Smooth muscle cell (in vitro differentiated cells): ENCODE data around the gene MPPED1. TPM values are rescaled to one million over a fixed set of nuclear protein-coding genes. Genes with fewer than 3 reads are reported as not detected.

Source experiments
- DNase-seq: peaks from one replicate; lab custom pipeline; 2025; ENCODE audit not compliant: unreplicated experiment; lab: John Stamatoyannopoulos, UW
- H2AFZ ChIP-seq: fragments of 200-600 bp; sonication (generic); 2 replicates; pipeline ENCODE4 v1.6.0; 2016; ENCODE audit warnings: antibody characterized with exemption, low read depth, mild to moderate bottlenecking
- H3F3A ChIP-seq: fragments of 200-600 bp; sonication (generic); 2 replicates; pipeline ENCODE4 v1.6.0; 2017; ENCODE audit warnings: antibody characterized with exemption, low read depth
- H3K27ac ChIP-seq: fragments of 200-600 bp; sonication (generic); 2 replicates; pipeline ENCODE4 v1.5.1; 2016; ENCODE audit warnings: low read depth, mild to moderate bottlenecking
- H3K27me3 ChIP-seq: fragments of 200-600 bp; sonication (generic); 2 replicates; pipeline ENCODE4 v1.6.1; 2016; ENCODE audit warnings: low read depth, mild to moderate bottlenecking
- H3K36me3 ChIP-seq: fragments of 200-600 bp; sonication (generic); 2 replicates; pipeline ENCODE4 v1.5.1; 2016; ENCODE audit warnings: low read depth
- H3K4me1 ChIP-seq: fragments of 200-600 bp; sonication (generic); 2 replicates; pipeline ENCODE4 v1.5.1; 2016; ENCODE audit warnings: low read depth
- H3K4me2 ChIP-seq: fragments of 200-600 bp; sonication (generic); 2 replicates; pipeline ENCODE4 v1.6.0; 2016; ENCODE audit warnings: mild to moderate bottlenecking
- H3K4me3 ChIP-seq: fragments of 200-600 bp; sonication (generic); 2 replicates; pipeline ENCODE4 v1.5.1; 2016; ENCODE audit warnings: mild to moderate bottlenecking
- H3K79me2 ChIP-seq: fragments of 200-600 bp; sonication (generic); 2 replicates; pipeline ENCODE4 v1.6.0; 2016; ENCODE audit warnings: low read depth, mild to moderate bottlenecking
- H3K9ac ChIP-seq: fragments of 200-600 bp; sonication (generic); 2 replicates; pipeline ENCODE4 v1.6.0; 2016; ENCODE audit warnings: low read depth
- H3K9me3 ChIP-seq: fragments of 200-600 bp; sonication (generic); replicated peaks from 2 replicates; pipeline ENCODE4 v1.5.1; 2016; ENCODE audit warnings: low read depth
- H4K20me1 ChIP-seq: fragments of 200-600 bp; sonication (generic); 2 replicates; pipeline ENCODE4 v1.6.0; 2016; ENCODE audit warnings: low read depth
- WGBS: methylation state at CpG from one replicate; pipeline ENCODE4 v1.1.7; 2016; ENCODE audit warnings: low lambda C conversion rate; 5-methylcytosine and 5-hydroxymethylcytosine counted together
- polyA plus RNA-seq: library from polyadenylated mRNA; unstranded; fragments of >200 nt; fragmentation: Nextera tagmentation; extraction: Ambion mirVana; gene quantifications from 2 replicates; pipeline ENCODE4 v1.2.1, GENCODE V29; 2016
- total RNA-seq: library from RNA; depleted of rRNA; stranded (reverse); fragments of >200 nt; gene quantifications from 2 replicates; pipeline ENCODE4 v1.2.3, GENCODE V29; 2014
- TF ChIP-seq, protein P1 (sequence below): fragments of 200-600 bp; sonication (generic); IDR thresholded peaks from 2 replicates; pipeline ENCODE4 v1.5.1; 2017; ENCODE audit warnings: borderline replicate concordance, mild to moderate bottlenecking, antibody characterized with exemption; ENCODE audit not compliant: insufficient read depth, poor library complexity, severe bottlenecking

MPPED1 gene
- total and polyA plus RNA-seq, 2 experiments from 2014 or later = not detected

GRCh38 chr22:43446916-43447315, 35.1 kb downstream of the MPPED1 start:
- DNase-seq = no peak
- H3K9ac ChIP-seq = no peak overlapping the region
- no peaks in the 10 kb centered on the region for H3K79me2 ChIP-seq
- H3K27me3 ChIP-seq = peaks cover 7% of the 10 kb centered on the region
- H2AFZ ChIP-seq = no peak overlapping the region
- no peaks in the 10 kb centered on the region for H3K9me3 ChIP-seq
- no peak overlapping the region for H3K27ac ChIP-seq
- H3K36me3 ChIP-seq = no peaks in the 10 kb centered on the region
- TF ChIP-seq, protein P1, sequence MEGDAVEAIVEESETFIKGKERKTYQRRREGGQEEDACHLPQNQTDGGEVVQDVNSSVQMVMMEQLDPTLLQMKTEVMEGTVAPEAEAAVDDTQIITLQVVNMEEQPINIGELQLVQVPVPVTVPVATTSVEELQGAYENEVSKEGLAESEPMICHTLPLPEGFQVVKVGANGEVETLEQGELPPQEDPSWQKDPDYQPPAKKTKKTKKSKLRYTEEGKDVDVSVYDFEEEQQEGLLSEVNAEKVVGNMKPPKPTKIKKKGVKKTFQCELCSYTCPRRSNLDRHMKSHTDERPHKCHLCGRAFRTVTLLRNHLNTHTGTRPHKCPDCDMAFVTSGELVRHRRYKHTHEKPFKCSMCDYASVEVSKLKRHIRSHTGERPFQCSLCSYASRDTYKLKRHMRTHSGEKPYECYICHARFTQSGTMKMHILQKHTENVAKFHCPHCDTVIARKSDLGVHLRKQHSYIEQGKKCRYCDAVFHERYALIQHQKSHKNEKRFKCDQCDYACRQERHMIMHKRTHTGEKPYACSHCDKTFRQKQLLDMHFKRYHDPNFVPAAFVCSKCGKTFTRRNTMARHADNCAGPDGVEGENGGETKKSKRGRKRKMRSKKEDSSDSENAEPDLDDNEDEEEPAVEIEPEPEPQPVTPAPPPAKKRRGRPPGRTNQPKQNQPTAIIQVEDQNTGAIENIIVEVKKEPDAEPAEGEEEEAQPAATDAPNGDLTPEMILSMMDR = no peak
- 81% methylated on average over 8 of the region's 8 CpGs for WGBS
- H4K20me1 ChIP-seq = no peaks in the 10 kb centered on the region
- H3K4me1 ChIP-seq = no peaks in the 10 kb centered on the region
- no peak overlapping the region for H3K4me3 ChIP-seq
- H3F3A ChIP-seq = no peaks in the 10 kb centered on the region
- H3K4me2 ChIP-seq = no peak overlapping the region

- DNase-seq = no peak
- no peak overlapping the region for H3K9ac ChIP-seq
- TF ChIP-seq, protein P1 = no peak
Observed at GRCh38 chr22:43447380-43447779, 35.6 kb downstream of the MPPED1 start.

DNA sequence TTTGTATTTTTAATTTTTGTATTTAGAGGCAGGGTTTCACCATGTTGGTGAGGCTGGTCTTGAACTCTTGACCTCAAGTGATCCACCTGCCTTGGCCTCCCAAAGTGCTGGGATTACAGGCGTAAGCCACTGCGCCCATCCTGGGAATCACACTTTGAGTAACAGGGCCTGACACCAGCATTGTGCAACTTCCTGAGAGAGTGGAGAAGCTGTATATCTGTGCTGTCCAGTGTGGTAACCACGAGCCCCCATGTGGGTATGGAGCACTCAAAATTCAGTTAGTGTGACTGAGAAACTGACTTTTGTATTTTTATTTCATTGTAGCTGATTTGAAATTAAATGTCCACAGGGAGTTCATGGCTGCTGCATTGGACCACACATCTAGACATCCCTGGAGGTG, 36.2 kb downstream of the MPPED1 start:
- Histone ChIP-seq H3K9ac (no peak overlapping the region), H4K20me1 (no peaks in the 10 kb centered on the region), H3K9me3 (no peaks in the 10 kb centered on the region), H3K4me3 (no peak overlapping the region), H3F3A (no peaks in the 10 kb centered on the region), H3K27ac (no peak overlapping the region), H3K4me2 (no peak overlapping the region), H3K79me2 (no peaks in the 10 kb centered on the region), H3K27me3 (no peaks in the 10 kb centered on the region), H3K36me3 (no peaks in the 10 kb centered on the region), H2AFZ (no peak overlapping the region), H3K4me1 (no peaks in the 10 kb centered on the region)
- 87% methylated on average over 3 of the region's 3 CpGs for WGBS
- no peak for DNase-seq
- TF ChIP-seq, protein P1 = no peak

More at GRCh38 chr22:43447380-43447779, 35.6 kb downstream of the MPPED1 start:
- Histone ChIP-seq H4K20me1 (no peaks in the 10 kb centered on the region), H3K4me3 (no peak overlapping the region), H3K27me3 (peaks cover 2% of the 10 kb centered on the region), H3K4me1 (no peaks in the 10 kb centered on the region), H3K36me3 (no peaks in the 10 kb centered on the region), H3K9me3 (no peaks in the 10 kb centered on the region), H2AFZ (no peak overlapping the region), H3K27ac (no peak overlapping the region), H3K79me2 (no peaks in the 10 kb centered on the region), H3K4me2 (no peak overlapping the region), H3F3A (no peaks in the 10 kb centered on the region)
- 77% methylated on average over 10 of the region's 10 CpGs for WGBS

- Histone ChIP-seq H3K9ac (no peak overlapping the region), H3K4me1 (no peaks in the 10 kb centered on the region), H3K36me3 (no peaks in the 10 kb centered on the region), H3K27me3 (no peaks in the 10 kb centered on the region), H3K27ac (no peak overlapping the region), H3F3A (no peaks in the 10 kb centered on the region), H3K4me2 (no peak overlapping the region), H3K79me2 (no peaks in the 10 kb centered on the region), H4K20me1 (no peaks in the 10 kb centered on the region), H3K9me3 (no peaks in the 10 kb centered on the region), H3K4me3 (no peak overlapping the region), H2AFZ (no peak overlapping the region)
- 77% methylated on average over 16 of the region's 16 CpGs for WGBS
- no peak for DNase-seq
- TF ChIP-seq, protein P1 = no peak
Observed at GRCh38 chr22:43449205-43449830, 37.5 kb downstream of the MPPED1 start.
